ENCODE measurements around the gene LYSMD4. TPM values are rescaled to one million over a fixed set of nuclear protein-coding genes. Genes with fewer than 3 reads are reported as not detected.

Gene LYSMD4
- polyA plus RNA-seq, 2 donors = 8.7 to 11.0 TPM

- WGBS, 2 donors = 75 to 79% methylated on average over 5 of the region's 5 CpGs
- Histone ChIP-seq H3K4me1 (ENCODE audit: control insufficient read depth in 2 of 2, insufficient read depth in 2 of 2, low read length in 1 of 2) (peaks cover 4 to 6% of the 10 kb centered on the region in 2 donors), H3K36me3 (ENCODE audit: control insufficient read depth in 2 of 2, insufficient read depth in 2 of 2, low read length in 1 of 2) (peaks cover 8 to 15% of the 10 kb centered on the region in 2 donors), H3K9me3 (ENCODE audit: control insufficient read depth in 2 of 2, insufficient read depth in 1 of 2, low read depth in 1 of 2, low read length in 1 of 2) (no peaks in the 10 kb centered on the region), H3K27me3 (ENCODE audit: control insufficient read depth in 1 of 2, insufficient read depth in 2 of 2, low read length in 2 of 2) (no peaks in the 10 kb centered on the region), H3K4me3 (ENCODE audit: low read depth in 1 of 2, low read length in 2 of 2) (no peak overlapping the region), H3K27ac (ENCODE audit: low read depth in 2 of 2, low read length in 1 of 2) (no peak overlapping the region)
These were observed 21.6 kb downstream of the LYSMD4 start for GRCh38 chr15:99711625-99712024.

- Histone ChIP-seq H3K27me3 (ENCODE audit: control insufficient read depth in 1 of 2, insufficient read depth in 2 of 2, low read length in 2 of 2) (no peaks in the 10 kb centered on the region), H3K27ac (ENCODE audit: low read depth in 2 of 2, low read length in 1 of 2) (peak overlapping the region in 1 of 2 donors; percentile 67), H3K4me1 (ENCODE audit: control insufficient read depth in 2 of 2, insufficient read depth in 2 of 2, low read length in 1 of 2) (peaks cover 4 to 6% of the 10 kb centered on the region in 2 donors), H3K9me3 (ENCODE audit: control insufficient read depth in 2 of 2, insufficient read depth in 1 of 2, low read depth in 1 of 2, low read length in 1 of 2) (no peaks in the 10 kb centered on the region), H3K36me3 (ENCODE audit: control insufficient read depth in 2 of 2, insufficient read depth in 2 of 2, low read length in 1 of 2) (peaks cover 8 to 14% of the 10 kb centered on the region in 2 donors), H3K4me3 (ENCODE audit: low read depth in 1 of 2, low read length in 2 of 2) (no peak overlapping the region)
- WGBS, 2 donors = 82 to 84% methylated on average over 16 of the region's 16 CpGs
These were observed 23.8 kb downstream of the LYSMD4 start for GRCh38 chr15:99709243-99709986.

GRCh38 chr15:99708563-99708962, 24.7 kb downstream of the LYSMD4 start:
- no peak overlapping the region for H3K4me3 ChIP-seq (ENCODE audit: low read depth in 1 of 2, low read length in 2 of 2)
- H3K9me3 ChIP-seq (ENCODE audit: control insufficient read depth in 2 of 2, insufficient read depth in 1 of 2, low read depth in 1 of 2, low read length in 1 of 2) = no peaks in the 10 kb centered on the region
- peak overlapping the region in 1 of 2 donors; percentile 54 for H3K27ac ChIP-seq (ENCODE audit: low read depth in 2 of 2, low read length in 1 of 2)
- WGBS, 2 donors = 26 to 29% methylated on average over 7 of the region's 7 CpGs
- peaks cover 4 to 6% of the 10 kb centered on the region in 2 donors for H3K4me1 ChIP-seq (ENCODE audit: control insufficient read depth in 2 of 2, insufficient read depth in 2 of 2, low read length in 1 of 2)
- peaks cover 8 to 14% of the 10 kb centered on the region in 2 donors for H3K36me3 ChIP-seq (ENCODE audit: control insufficient read depth in 2 of 2, insufficient read depth in 2 of 2, low read length in 1 of 2)
- no peaks in the 10 kb centered on the region for H3K27me3 ChIP-seq (ENCODE audit: control insufficient read depth in 1 of 2, insufficient read depth in 2 of 2, low read length in 2 of 2)

GRCh38 chr15:99707473-99708270, 25.6 kb downstream of the LYSMD4 start:
- peaks cover 8 to 14% of the 10 kb centered on the region in 2 donors for H3K36me3 ChIP-seq (ENCODE audit: control insufficient read depth in 2 of 2, insufficient read depth in 2 of 2, low read length in 1 of 2)
- H3K27me3 ChIP-seq (ENCODE audit: control insufficient read depth in 1 of 2, insufficient read depth in 2 of 2, low read length in 2 of 2) = no peaks in the 10 kb centered on the region
- no peaks in the 10 kb centered on the region for H3K9me3 ChIP-seq (ENCODE audit: control insufficient read depth in 2 of 2, insufficient read depth in 1 of 2, low read depth in 1 of 2, low read length in 1 of 2)
- H3K27ac ChIP-seq (ENCODE audit: low read depth in 2 of 2, low read length in 1 of 2) = peak overlapping the region in 1 of 2 donors; percentile 60
- H3K4me3 ChIP-seq (ENCODE audit: low read depth in 1 of 2, low read length in 2 of 2) = no peak overlapping the region
- H3K4me1 ChIP-seq (ENCODE audit: control insufficient read depth in 2 of 2, insufficient read depth in 2 of 2, low read length in 1 of 2) = peaks cover 4 to 6% of the 10 kb centered on the region in 2 donors
- 51 to 63% methylated on average over 11 of the region's 11 CpGs for WGBS, 2 donors

- H3K27ac ChIP-seq (ENCODE audit: low read depth in 2 of 2, low read length in 1 of 2) = peak overlapping the region in 1 of 2 donors; percentile 60
- WGBS, 2 donors = 73 to 74% methylated on average over 10 of the region's 10 CpGs
- no peaks in the 10 kb centered on the region for H3K9me3 ChIP-seq (ENCODE audit: control insufficient read depth in 2 of 2, insufficient read depth in 1 of 2, low read depth in 1 of 2, low read length in 1 of 2)
These were observed 26.5 kb downstream of the LYSMD4 start for GRCh38 chr15:99706557-99707303.

GRCh38 chr15:99704444-99704838, 28.8 kb downstream of the LYSMD4 start:
- no peaks in the 10 kb centered on the region for H3K36me3 ChIP-seq (ENCODE audit: control insufficient read depth in 2 of 2, insufficient read depth in 2 of 2, low read length in 1 of 2)
- H3K4me3 ChIP-seq (ENCODE audit: low read depth in 1 of 2, low read length in 2 of 2) = no peak overlapping the region
- peaks cover 3 to 4% of the 10 kb centered on the region in 2 donors for H3K4me1 ChIP-seq (ENCODE audit: control insufficient read depth in 2 of 2, insufficient read depth in 2 of 2, low read length in 1 of 2)
- H3K27me3 ChIP-seq (ENCODE audit: control insufficient read depth in 1 of 2, insufficient read depth in 2 of 2, low read length in 2 of 2) = no peaks in the 10 kb centered on the region
- H3K9me3 ChIP-seq (ENCODE audit: control insufficient read depth in 2 of 2, insufficient read depth in 1 of 2, low read depth in 1 of 2, low read length in 1 of 2) = no peaks in the 10 kb centered on the region
- H3K27ac ChIP-seq (ENCODE audit: low read depth in 2 of 2, low read length in 1 of 2) = no peak overlapping the region
- WGBS, 2 donors = 29 to 30% methylated on average over 3 of the region's 3 CpGs

More at GRCh38 chr15:99706557-99707303, 26.5 kb downstream of the LYSMD4 start:
- no peaks in the 10 kb centered on the region for H3K27me3 ChIP-seq (ENCODE audit: control insufficient read depth in 1 of 2, insufficient read depth in 2 of 2, low read length in 2 of 2)
- peaks cover 4 to 12% of the 10 kb centered on the region in 2 donors for H3K36me3 ChIP-seq (ENCODE audit: control insufficient read depth in 2 of 2, insufficient read depth in 2 of 2, low read length in 1 of 2)
- peaks cover 4% of the 10 kb centered on the region in 2 donors for H3K4me1 ChIP-seq (ENCODE audit: control insufficient read depth in 2 of 2, insufficient read depth in 2 of 2, low read length in 1 of 2)
- H3K4me3 ChIP-seq (ENCODE audit: low read depth in 1 of 2, low read length in 2 of 2) = no peak overlapping the region

- 11 to 12% methylated on average over 7 of the region's 7 CpGs for WGBS, 2 donors
- Histone ChIP-seq H3K4me3 (ENCODE audit: low read depth in 1 of 2, low read length in 2 of 2) (no peak overlapping the region), H3K9me3 (ENCODE audit: control insufficient read depth in 2 of 2, insufficient read depth in 1 of 2, low read depth in 1 of 2, low read length in 1 of 2) (no peaks in the 10 kb centered on the region), H3K4me1 (ENCODE audit: control insufficient read depth in 2 of 2, insufficient read depth in 2 of 2, low read length in 1 of 2) (no peaks in the 10 kb centered on the region), H3K27ac (ENCODE audit: low read depth in 2 of 2, low read length in 1 of 2) (peak overlapping the region in 1 of 2 donors; percentile 46), H3K36me3 (ENCODE audit: control insufficient read depth in 2 of 2, insufficient read depth in 2 of 2, low read length in 1 of 2) (no peaks in the 10 kb centered on the region), H3K27me3 (ENCODE audit: control insufficient read depth in 1 of 2, insufficient read depth in 2 of 2, low read length in 2 of 2) (no peaks in the 10 kb centered on the region)
These were observed 29.4 kb downstream of the LYSMD4 start for GRCh38 chr15:99703603-99704443.

GRCh38 chr15:99702895-99703602, 30.2 kb downstream of the LYSMD4 start:
- no peaks in the 10 kb centered on the region for H3K4me1 ChIP-seq (ENCODE audit: control insufficient read depth in 2 of 2, insufficient read depth in 2 of 2, low read length in 1 of 2)
- H3K4me3 ChIP-seq (ENCODE audit: low read depth in 1 of 2, low read length in 2 of 2) = no peak overlapping the region
- H3K9me3 ChIP-seq (ENCODE audit: control insufficient read depth in 2 of 2, insufficient read depth in 1 of 2, low read depth in 1 of 2, low read length in 1 of 2) = no peaks in the 10 kb centered on the region
- 29 to 35% methylated on average over 4 of the region's 4 CpGs for WGBS, 2 donors
- no peaks in the 10 kb centered on the region for H3K27me3 ChIP-seq (ENCODE audit: control insufficient read depth in 1 of 2, insufficient read depth in 2 of 2, low read length in 2 of 2)
- H3K36me3 ChIP-seq (ENCODE audit: control insufficient read depth in 2 of 2, insufficient read depth in 2 of 2, low read length in 1 of 2) = no peaks in the 10 kb centered on the region
- peak overlapping the region in 1 of 2 donors; percentile 47 for H3K27ac ChIP-seq (ENCODE audit: low read depth in 2 of 2, low read length in 1 of 2)

Data from esophagus (tissue), 2 donors.